OCI-LY7 (cell line): Measurements from ENCODE around the gene GNE. TPM values are rescaled to one million over a fixed set of nuclear protein-coding genes. Genes with fewer than 3 reads are reported as not detected.

Experiments used
- BruUV-seq: library from RNA; stranded (reverse); fragments of 400-500 nt; replicated peaks from 2 replicates; lab custom pipeline; 2021; lab: Mats Ljungman, UMichigan
- CTCF ChIA-PET: fragments of 300-600 bp; sonication (Branson Sonifier 250); formaldehyde crosslinking; loops from one replicate; lab custom pipeline; 2022; ENCODE audit warnings: antibody characterized with exemption; ENCODE audit not compliant: unreplicated experiment; lab: Charles Lee
- POLR2A ChIA-PET: fragments of 300-600 bp; sonication (Branson Sonifier 250); formaldehyde crosslinking; loops from one replicate; lab custom pipeline; 2022; ENCODE audit warnings: antibody characterized with exemption; lab: Charles Lee
- DNase-seq: peaks from one replicate; pipeline ENCODE4 v3.0.0-alpha.2; 2015; ENCODE audit warnings: low spot score
- H2AFZ ChIP-seq: fragments of 200-600 bp; sonication (generic), shearing (Covaris generic); 2 replicates; pipeline ENCODE4 v1.6.1; 2014; ENCODE audit warnings: mild to moderate bottlenecking, antibody characterized with exemption, low read length, moderate library complexity
- H3K27ac ChIP-seq: fragments of 200-600 bp; sonication (generic); 2 replicates; pipeline ENCODE4 v1.5.1; 2014; ENCODE audit warnings: mixed run types, low read depth, mild to moderate bottlenecking, moderate library complexity, low read length, inconsistent platforms; ENCODE audit not compliant: poor library complexity, severe bottlenecking
- H3K36me3 ChIP-seq: fragments of 200-600 bp; sonication (generic); 2 replicates; pipeline ENCODE4 v1.6.1; 2014; ENCODE audit warnings: mild to moderate bottlenecking, antibody characterized with exemption, low read length, moderate library complexity, mixed read lengths; ENCODE audit not compliant: insufficient read depth
- H3K4me1 ChIP-seq: fragments of 200-600 bp; sonication (generic); 2 replicates; pipeline ENCODE4 v1.5.1; 2014; ENCODE audit warnings: mild to moderate bottlenecking, low read length; ENCODE audit not compliant: insufficient read depth, poor library complexity, severe bottlenecking
- H3K4me2 ChIP-seq: fragments of 200-600 bp; sonication (generic); 2 replicates; pipeline ENCODE4 v1.6.1; 2014; ENCODE audit warnings: mild to moderate bottlenecking, low read length
- H3K4me3 ChIP-seq: fragments of 200-600 bp; sonication (generic); 2 replicates; pipeline ENCODE4 v1.5.1; 2014; ENCODE audit warnings: mild to moderate bottlenecking, low read depth, low read length; ENCODE audit not compliant: poor library complexity, severe bottlenecking
- H3K79me2 ChIP-seq: fragments of 200-600 bp; sonication (generic); 2 replicates; pipeline ENCODE4 v1.6.1; 2016; ENCODE audit warnings: low read depth, mild to moderate bottlenecking, low read length, moderate library complexity, mixed read lengths; ENCODE audit not compliant: insufficient read depth
- H3K9me2 ChIP-seq: fragments of 200-600 bp; sonication (generic); 2 replicates; pipeline ENCODE4 v1.6.1; 2016; ENCODE audit warnings: mild to moderate bottlenecking, low read length, mixed read lengths; ENCODE audit not compliant: insufficient read depth
- H3K9me3 ChIP-seq: fragments of 200-600 bp; sonication (generic); 2 replicates; pipeline ENCODE4 v1.6.1; 2014; ENCODE audit warnings: mild to moderate bottlenecking, mixed run types, low read length, mixed read lengths
- H4K20me1 ChIP-seq: fragments of 200-600 bp; sonication (generic); 2 replicates; pipeline ENCODE4 v1.6.1; 2014; ENCODE audit warnings: mild to moderate bottlenecking, antibody characterized with exemption, low read length, moderate library complexity, mixed read lengths; ENCODE audit not compliant: insufficient read depth
- EZH2phosphoT487 ChIP-seq: fragments of 200-600 bp; sonication (generic); IDR thresholded peaks from 2 replicates; pipeline ENCODE4 v1.6.1; 2018; ENCODE audit warnings: low read depth, borderline replicate concordance, mild to moderate bottlenecking, mixed run types, antibody characterized with exemption, low read length, moderate library complexity, mixed read lengths
- intact Hi-C: fragments of 100-400 bp; cut with micrococcal nuclease; formaldehyde crosslinking; loops from one replicate; pipeline ENCODE4 v1.10.0; 2022; ENCODE audit not compliant: unreplicated experiment
- total RNA-seq, 2 experiments: library from RNA; depleted of rRNA in 1 of 2; stranded (reverse); fragments of >200 nt in 1 of 2; shearing (Covaris generic) in 1 of 2; gene quantifications; 2 replicates each; pipeline ENCODE4 v1.2.3, GENCODE V29; 2014 to 2022
- TF ChIP-seq, protein P1 (sequence below): fragments of 200-600 bp; sonication (generic); conservative IDR thresholded peaks from 2 replicates; pipeline ENCODE4 v1.5.1; 2014; ENCODE audit warnings: mild to moderate bottlenecking, antibody characterized with exemption, low read length, moderate library complexity, mixed read lengths

GNE gene
- total RNA-seq, 2 experiments from 2014 or later = 15.5 to 27.7 TPM

DNA sequence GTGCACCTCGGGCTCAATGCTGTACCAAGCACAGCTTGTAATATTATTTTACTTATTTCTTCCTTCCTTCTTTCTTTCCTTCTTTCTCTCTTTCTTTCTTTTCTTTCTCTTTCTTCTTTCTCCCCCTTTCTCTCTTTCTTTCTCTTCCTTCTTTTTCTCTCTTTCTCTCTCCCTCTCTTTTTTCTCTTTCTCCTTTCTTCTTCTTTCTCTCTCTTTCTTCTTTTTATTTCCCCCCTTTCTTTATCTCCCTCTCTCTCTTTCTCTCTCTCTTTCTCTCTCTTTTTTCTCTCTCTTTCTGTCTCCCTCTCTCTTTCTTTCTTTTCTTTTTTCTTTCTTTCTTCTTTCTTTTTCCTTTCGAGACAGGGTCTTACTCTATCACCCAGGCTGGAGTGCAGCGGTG lies 32.7 kb upstream of the GNE start:
- CTCF ChIA-PET = no interaction called here

DNA sequence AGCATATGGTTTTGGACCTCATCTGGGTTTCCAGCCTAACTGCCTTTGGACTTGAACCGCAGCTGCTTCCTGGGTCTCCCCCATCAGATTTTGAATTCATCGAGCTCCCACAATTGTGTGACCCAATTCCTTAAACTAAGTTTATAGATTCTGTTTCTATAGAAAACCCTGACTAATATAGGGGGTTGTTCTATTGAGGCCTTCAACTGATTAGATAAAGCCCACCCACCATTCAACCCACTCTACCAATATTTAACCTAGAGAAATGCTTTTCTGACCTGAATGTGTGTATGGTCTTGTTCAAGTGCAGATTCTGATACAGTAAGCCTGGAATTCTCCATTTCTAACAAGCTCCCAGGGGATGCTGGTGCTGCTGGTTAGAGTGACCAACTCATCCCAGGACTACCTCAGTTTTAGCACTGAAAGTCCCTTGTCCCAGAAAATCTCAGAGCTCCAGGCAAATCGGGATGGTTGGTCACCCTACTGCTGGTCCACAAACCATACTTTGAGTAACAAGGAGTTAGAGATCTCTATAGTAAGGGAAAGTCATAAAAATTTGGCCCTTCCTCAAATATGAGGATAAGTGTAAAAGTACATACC lies 31.7 kb upstream of the GNE start:
- no peak overlapping the region for H3K4me3 ChIP-seq
- TF ChIP-seq, protein P1, sequence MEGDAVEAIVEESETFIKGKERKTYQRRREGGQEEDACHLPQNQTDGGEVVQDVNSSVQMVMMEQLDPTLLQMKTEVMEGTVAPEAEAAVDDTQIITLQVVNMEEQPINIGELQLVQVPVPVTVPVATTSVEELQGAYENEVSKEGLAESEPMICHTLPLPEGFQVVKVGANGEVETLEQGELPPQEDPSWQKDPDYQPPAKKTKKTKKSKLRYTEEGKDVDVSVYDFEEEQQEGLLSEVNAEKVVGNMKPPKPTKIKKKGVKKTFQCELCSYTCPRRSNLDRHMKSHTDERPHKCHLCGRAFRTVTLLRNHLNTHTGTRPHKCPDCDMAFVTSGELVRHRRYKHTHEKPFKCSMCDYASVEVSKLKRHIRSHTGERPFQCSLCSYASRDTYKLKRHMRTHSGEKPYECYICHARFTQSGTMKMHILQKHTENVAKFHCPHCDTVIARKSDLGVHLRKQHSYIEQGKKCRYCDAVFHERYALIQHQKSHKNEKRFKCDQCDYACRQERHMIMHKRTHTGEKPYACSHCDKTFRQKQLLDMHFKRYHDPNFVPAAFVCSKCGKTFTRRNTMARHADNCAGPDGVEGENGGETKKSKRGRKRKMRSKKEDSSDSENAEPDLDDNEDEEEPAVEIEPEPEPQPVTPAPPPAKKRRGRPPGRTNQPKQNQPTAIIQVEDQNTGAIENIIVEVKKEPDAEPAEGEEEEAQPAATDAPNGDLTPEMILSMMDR = no peak
- TF ChIP-seq EZH2phosphoT487 = no peak
- BruUV-seq = no TSS peak
- no peaks in the 10 kb centered on the region for H3K9me2 ChIP-seq
- no peaks in the 10 kb centered on the region for H3K4me1 ChIP-seq
- H2AFZ ChIP-seq = no peak overlapping the region
- H3K27ac ChIP-seq = no peak overlapping the region
- H3K79me2 ChIP-seq = no peaks in the 10 kb centered on the region
- DNase-seq = no peak
- no peak overlapping the region for H3K4me2 ChIP-seq
- intact Hi-C loops = no loop called here
- ChIA-PET POLR2A (no interaction called here), CTCF (no interaction called here)
- no peaks in the 10 kb centered on the region for H3K36me3 ChIP-seq
- H4K20me1 ChIP-seq = no peaks in the 10 kb centered on the region
- no peaks in the 10 kb centered on the region for H3K9me3 ChIP-seq

More for the DNA sequence above, 32.7 kb upstream of the GNE start:
- no peak overlapping the region for H3K27ac ChIP-seq
- TF ChIP-seq EZH2phosphoT487 = no peak
- TF ChIP-seq, protein P1 = no peak
- no peaks in the 10 kb centered on the region for H3K36me3 ChIP-seq
- H3K4me2 ChIP-seq = no peak overlapping the region
- H3K79me2 ChIP-seq = no peaks in the 10 kb centered on the region
- no peaks in the 10 kb centered on the region for H4K20me1 ChIP-seq
- DNase-seq = no peak
- no peaks in the 10 kb centered on the region for H3K9me3 ChIP-seq
- no peak overlapping the region for H2AFZ ChIP-seq
- POLR2A ChIA-PET = no interaction called here
- H3K4me3 ChIP-seq = no peak overlapping the region
- H3K4me1 ChIP-seq = no peaks in the 10 kb centered on the region
- no peaks in the 10 kb centered on the region for H3K9me2 ChIP-seq
- intact Hi-C loops = no loop called here
- no TSS peak for BruUV-seq

GRCh38 chr9:36288070-36288469 lies 29.8 kb upstream of the GNE start:
- no peaks in the 10 kb centered on the region for H3K79me2 ChIP-seq
- DNase-seq = no peak
- H3K36me3 ChIP-seq = no peaks in the 10 kb centered on the region
- H3K4me1 ChIP-seq = no peaks in the 10 kb centered on the region
- H3K27ac ChIP-seq = no peak overlapping the region
- no peak overlapping the region for H3K4me2 ChIP-seq
- H3K9me2 ChIP-seq = no peaks in the 10 kb centered on the region
- ChIA-PET CTCF (no interaction called here), POLR2A (no interaction called here)
- no peak overlapping the region for H3K4me3 ChIP-seq
- no peaks in the 10 kb centered on the region for H3K9me3 ChIP-seq
- no peaks in the 10 kb centered on the region for H4K20me1 ChIP-seq
- BruUV-seq = no TSS peak
- H2AFZ ChIP-seq = no peak overlapping the region
- intact Hi-C loops = no loop called here
- TF ChIP-seq, protein P1 = no peak
- no peak for TF ChIP-seq EZH2phosphoT487
